Endodermal cell (in vitro differentiated cells): ENCODE results near the gene VAMP4. TPM values are rescaled to one million over a fixed set of nuclear protein-coding genes. Genes with fewer than 3 reads are reported as not detected.

Experiments
- DNase-seq: peaks from one replicate; pipeline ENCODE4 v3.0.0-alpha.2; 2017
- H3K27ac ChIP-seq: 2 replicates; pipeline ENCODE4 v1.5.1; 2013; ENCODE audit warnings: mild to moderate bottlenecking, low read depth, low read length, moderate library complexity
- H3K27me3 ChIP-seq: 2 replicates; pipeline ENCODE4 v1.6.1; 2013; ENCODE audit warnings: mild to moderate bottlenecking, low read length, moderate library complexity; ENCODE audit not compliant: insufficient read depth, control insufficient read depth, poor library complexity, severe bottlenecking
- H3K36me3 ChIP-seq: 2 replicates; pipeline ENCODE4 v1.7.0; 2013; ENCODE audit warnings: mild to moderate bottlenecking, low read length, moderate library complexity; ENCODE audit not compliant: control insufficient read depth, insufficient read depth
- H3K4me1 ChIP-seq: one replicate; pipeline ENCODE4 v1.7.0; 2013; ENCODE audit warnings: low read length; ENCODE audit not compliant: control insufficient read depth, insufficient read depth
- H3K4me3 ChIP-seq: 2 replicates; pipeline ENCODE4 v1.5.1; 2013; ENCODE audit warnings: mild to moderate bottlenecking, low read length, moderate library complexity
- H3K9ac ChIP-seq: 2 replicates; pipeline ENCODE4 v1.6.1; 2013; ENCODE audit warnings: mild to moderate bottlenecking, low read length, moderate library complexity; ENCODE audit not compliant: poor library complexity, severe bottlenecking; ENCODE audit errors: extremely low read depth
- H3K9me3 ChIP-seq: 2 replicates; pipeline ENCODE4 v1.6.1; 2013; ENCODE audit warnings: mild to moderate bottlenecking, low read length, moderate library complexity; ENCODE audit not compliant: control insufficient read depth
- H3K27ac Mint-ChIP-seq: 2 replicates; pipeline ENCODE4 v1.8.0; 2020; ENCODE audit warnings: mixed read lengths
- H3K27me3 Mint-ChIP-seq: 2 replicates; pipeline ENCODE4 v1.8.0; 2021; ENCODE audit warnings: mild to moderate bottlenecking, mixed read lengths; ENCODE audit not compliant: insufficient read depth
- H3K36me3 Mint-ChIP-seq: 2 replicates; pipeline ENCODE4 v1.8.0; 2020; ENCODE audit warnings: low read depth, mixed read lengths
- H3K4me1 Mint-ChIP-seq: 2 replicates; pipeline ENCODE4 v1.8.0; 2020; ENCODE audit warnings: mixed read lengths
- H3K4me3 Mint-ChIP-seq: 2 replicates; pipeline ENCODE4 v1.8.0; 2020; ENCODE audit warnings: mild to moderate bottlenecking, moderate library complexity, mixed read lengths
- H3K9me3 Mint-ChIP-seq: 2 replicates; pipeline ENCODE4 v1.8.0; 2020; ENCODE audit warnings: mild to moderate bottlenecking, mixed read lengths
- WGBS, 2 experiments: methylation state at CpG; one replicate each; pipeline versions ENCODE4 v1.1.5 to v1.1.7; 2013; ENCODE audit warnings: missing lambda C conversion rate in 2 of 2, mixed read lengths in 1 of 2; ENCODE audit not compliant: insufficient coverage in 1 of 2, insufficient read length in 1 of 2; 5-methylcytosine and 5-hydroxymethylcytosine counted together
- total RNA-seq, 2 donors: library from RNA; stranded (reverse); fragmentation: NEBNext Ultra II Directional in 1 of 2; extraction: Animal tissue kit (Norgen Biotek cat#: 25700) in 1 of 2; gene quantifications; 2 replicates in 1 of 2; 3 replicates in 1 of 2; pipeline ENCODE4 v1.2.1, GENCODE V29; 2021
- TF ChIP-seq, protein P1 (sequence below): fragments of 200-600 bp; sonication (generic); conservative IDR thresholded peaks from 2 replicates; pipeline ENCODE4 v1.5.0; 2021; ENCODE audit warnings: antibody characterized with exemption, mild to moderate bottlenecking

VAMP4 gene
- total RNA-seq, 2 donors from 2014 or later, result 6.2 to 6.9 TPM

- no peak overlapping the region for H3K27ac Mint-ChIP-seq
- no peak overlapping the region for H3K9ac ChIP-seq
- no peaks in the 10 kb centered on the region for H3K27me3 ChIP-seq
- H3K4me1 Mint-ChIP-seq, result no peaks in the 10 kb centered on the region
- H3K9me3 Mint-ChIP-seq, result no peaks in the 10 kb centered on the region
- WGBS, 2 experiments, result 91 to 93% methylated on average over 6 to 8 of the region's 8 CpGs
- no peak overlapping the region for H3K27ac ChIP-seq
- H3K4me3 ChIP-seq, result no peak overlapping the region
- no peak for DNase-seq
- H3K36me3 ChIP-seq, result no peaks in the 10 kb centered on the region
- H3K27me3 Mint-ChIP-seq, result peaks cover 2% of the 10 kb centered on the region
- no peaks in the 10 kb centered on the region for H3K4me1 ChIP-seq
- no peaks in the 10 kb centered on the region for H3K9me3 ChIP-seq
- H3K36me3 Mint-ChIP-seq, result no peaks in the 10 kb centered on the region
- TF ChIP-seq, protein P1, sequence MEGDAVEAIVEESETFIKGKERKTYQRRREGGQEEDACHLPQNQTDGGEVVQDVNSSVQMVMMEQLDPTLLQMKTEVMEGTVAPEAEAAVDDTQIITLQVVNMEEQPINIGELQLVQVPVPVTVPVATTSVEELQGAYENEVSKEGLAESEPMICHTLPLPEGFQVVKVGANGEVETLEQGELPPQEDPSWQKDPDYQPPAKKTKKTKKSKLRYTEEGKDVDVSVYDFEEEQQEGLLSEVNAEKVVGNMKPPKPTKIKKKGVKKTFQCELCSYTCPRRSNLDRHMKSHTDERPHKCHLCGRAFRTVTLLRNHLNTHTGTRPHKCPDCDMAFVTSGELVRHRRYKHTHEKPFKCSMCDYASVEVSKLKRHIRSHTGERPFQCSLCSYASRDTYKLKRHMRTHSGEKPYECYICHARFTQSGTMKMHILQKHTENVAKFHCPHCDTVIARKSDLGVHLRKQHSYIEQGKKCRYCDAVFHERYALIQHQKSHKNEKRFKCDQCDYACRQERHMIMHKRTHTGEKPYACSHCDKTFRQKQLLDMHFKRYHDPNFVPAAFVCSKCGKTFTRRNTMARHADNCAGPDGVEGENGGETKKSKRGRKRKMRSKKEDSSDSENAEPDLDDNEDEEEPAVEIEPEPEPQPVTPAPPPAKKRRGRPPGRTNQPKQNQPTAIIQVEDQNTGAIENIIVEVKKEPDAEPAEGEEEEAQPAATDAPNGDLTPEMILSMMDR, result no peak
- H3K4me3 Mint-ChIP-seq, result no peak overlapping the region
Measured at GRCh38 chr1:171683870-171684269, 58.0 kb downstream of the VAMP4 start.

- H3K4me3 ChIP-seq, result no peak overlapping the region
- H3K27me3 ChIP-seq, result no peaks in the 10 kb centered on the region
- peaks cover 2% of the 10 kb centered on the region for H3K27me3 Mint-ChIP-seq
- no peak overlapping the region for H3K27ac ChIP-seq
- no peaks in the 10 kb centered on the region for H3K36me3 Mint-ChIP-seq
- no peaks in the 10 kb centered on the region for H3K4me1 ChIP-seq
- TF ChIP-seq, protein P1, result no peak
- no peaks in the 10 kb centered on the region for H3K9me3 Mint-ChIP-seq
- H3K9me3 ChIP-seq, result no peaks in the 10 kb centered on the region
- H3K27ac Mint-ChIP-seq, result no peak overlapping the region
- no peak for DNase-seq
- H3K9ac ChIP-seq, result no peak overlapping the region
- H3K4me1 Mint-ChIP-seq, result no peaks in the 10 kb centered on the region
- 90 to 92% methylated on average over 1 to 3 of the region's 3 CpGs for WGBS, 2 experiments
- no peak overlapping the region for H3K4me3 Mint-ChIP-seq
- H3K36me3 ChIP-seq, result no peaks in the 10 kb centered on the region
Measured at GRCh38 chr1:171680339-171680738, 61.5 kb downstream of the VAMP4 start.

GRCh38 chr1:171676823-171677222, 65.0 kb downstream of the VAMP4 start:
- Histone ChIP-seq H3K9ac (no peak overlapping the region), H3K27me3 (no peaks in the 10 kb centered on the region), H3K27ac (no peak overlapping the region), H3K9me3 (no peaks in the 10 kb centered on the region), H3K4me3 (no peak overlapping the region), H3K4me1 (no peaks in the 10 kb centered on the region), H3K36me3 (no peaks in the 10 kb centered on the region)
- no peaks in the 10 kb centered on the region for H3K36me3 Mint-ChIP-seq
- no peak overlapping the region for H3K4me3 Mint-ChIP-seq
- WGBS, 2 experiments, result 94% methylated on average over 2 of the region's 2 CpGs; no CpG with 5 or more reads in 1 of the 2 experiments
- peaks cover 7% of the 10 kb centered on the region for H3K27me3 Mint-ChIP-seq
- no peak overlapping the region for H3K27ac Mint-ChIP-seq
- peak; percentile 6 for DNase-seq
- H3K4me1 Mint-ChIP-seq, result no peaks in the 10 kb centered on the region
- H3K9me3 Mint-ChIP-seq, result no peaks in the 10 kb centered on the region
- TF ChIP-seq, protein P1, result no peak
